ENCODE results near the gene FBN1. TPM values are rescaled to one million over a fixed set of nuclear protein-coding genes. Genes with fewer than 3 reads are reported as not detected.

Gene FBN1
- total RNA-seq, 1 donor, result 30.4 TPM

GRCh38 chr15:48477795-48478360 is 167.6 kb downstream of the FBN1 start:
- no peak for DNase-seq (ENCODE audit: low read depth in 2 of 3, low spot score in 2 of 3)

- DNase-seq (ENCODE audit: low read depth in 2 of 3, low spot score in 2 of 3), result no peak
These were observed 169.7 kb downstream of the FBN1 start for GRCh38 chr15:48475600-48476395.

GRCh38 chr15:48473667-48474066 is 171.8 kb downstream of the FBN1 start:
- DNase-seq (ENCODE audit: low read depth in 2 of 3, low spot score in 2 of 3), result no peak

GRCh38 chr15:48472756-48473155 is 172.8 kb downstream of the FBN1 start:
- no peak for DNase-seq (ENCODE audit: low read depth in 2 of 3, low spot score in 2 of 3)

- DNase-seq (ENCODE audit: low read depth in 2 of 3, low spot score in 2 of 3), result no peak
These were observed 174.4 kb downstream of the FBN1 start for GRCh38 chr15:48471073-48471472.

GRCh38 chr15:48470096-48470495 is 175.4 kb downstream of the FBN1 start:
- no peak for DNase-seq (ENCODE audit: low read depth in 2 of 3, low spot score in 2 of 3)

- no peak for DNase-seq (ENCODE audit: low read depth in 2 of 3, low spot score in 2 of 3)
These were observed 175.8 kb downstream of the FBN1 start for GRCh38 chr15:48469681-48470080.

GRCh38 chr15:48469271-48469670 is 176.2 kb downstream of the FBN1 start:
- DNase-seq (ENCODE audit: low read depth in 2 of 3, low spot score in 2 of 3), result no peak

GRCh38 chr15:48467801-48468200 is 177.7 kb downstream of the FBN1 start:
- no peak for DNase-seq (ENCODE audit: low read depth in 2 of 3, low spot score in 2 of 3)

- no peak for DNase-seq (ENCODE audit: low read depth in 2 of 3, low spot score in 2 of 3)
These were observed 178.7 kb downstream of the FBN1 start for GRCh38 chr15:48466820-48467219.

GRCh38 chr15:48466079-48466478 is 179.4 kb downstream of the FBN1 start:
- no peak for DNase-seq (ENCODE audit: low read depth in 2 of 3, low spot score in 2 of 3)

- DNase-seq (ENCODE audit: low read depth in 2 of 3, low spot score in 2 of 3), result no peak
These were observed 180.1 kb downstream of the FBN1 start for GRCh38 chr15:48465410-48465809.

- no peak for DNase-seq (ENCODE audit: low read depth in 2 of 3, low spot score in 2 of 3)
These were observed 182.1 kb downstream of the FBN1 start for GRCh38 chr15:48463366-48463880.

GRCh38 chr15:48462688-48463087 is 182.8 kb downstream of the FBN1 start:
- DNase-seq (ENCODE audit: low read depth in 2 of 3, low spot score in 2 of 3), result no peak

GRCh38 chr15:48459571-48460442 is 185.7 kb downstream of the FBN1 start:
- DNase-seq (ENCODE audit: low read depth in 2 of 3, low spot score in 2 of 3), result no peak

GRCh38 chr15:48458876-48459275 is 186.6 kb downstream of the FBN1 start:
- DNase-seq (ENCODE audit: low read depth in 2 of 3, low spot score in 2 of 3), result no peak

- DNase-seq (ENCODE audit: low read depth in 2 of 3, low spot score in 2 of 3), result no peak
These were observed 189.4 kb downstream of the FBN1 start for GRCh38 chr15:48456134-48456533.

GRCh38 chr15:48451736-48452135 is 193.8 kb downstream of the FBN1 start:
- no peak for DNase-seq (ENCODE audit: low read depth in 2 of 3, low spot score in 2 of 3)

GRCh38 chr15:48451241-48451640 is 194.3 kb downstream of the FBN1 start:
- DNase-seq (ENCODE audit: low read depth in 2 of 3, low spot score in 2 of 3), result no peak

- no peak for DNase-seq (ENCODE audit: low read depth in 2 of 3, low spot score in 2 of 3)
These were observed 195.8 kb downstream of the FBN1 start for GRCh38 chr15:48449734-48450133.

GRCh38 chr15:48447657-48448056 is 197.9 kb downstream of the FBN1 start:
- no peak for DNase-seq (ENCODE audit: low read depth in 2 of 3, low spot score in 2 of 3)

Measured in hematopoietic multipotent progenitor cell (in vitro differentiated cells).